NCI-H187 (cell line): ENCODE results near the gene CNTN6.

Source experiments
- DNase-seq, 2 experiments: peaks; one replicate each; lab custom pipeline; 2025; lab: John Stamatoyannopoulos, UW

The CNTN6 gene

DNA sequence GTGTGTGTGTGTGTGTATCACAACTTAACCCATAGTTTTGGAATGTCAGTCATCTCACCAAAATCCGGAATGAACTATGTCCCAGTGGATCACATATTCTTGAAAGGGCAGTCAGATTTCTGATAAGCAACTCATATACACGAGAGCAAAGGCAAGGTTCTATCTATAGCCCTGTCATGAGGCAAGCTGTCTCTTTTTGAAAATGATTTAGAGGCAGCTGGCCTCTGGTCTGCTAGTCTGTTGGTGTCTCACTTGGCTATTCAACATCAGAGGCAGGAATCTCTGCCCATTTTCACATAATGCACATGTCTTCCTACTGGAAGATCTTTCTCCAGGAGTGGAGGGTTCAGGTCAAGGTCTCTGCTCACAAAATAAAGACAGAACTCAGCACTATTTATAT is 79.8 kb downstream of the CNTN6 start:
- no peak for DNase-seq

DNA sequence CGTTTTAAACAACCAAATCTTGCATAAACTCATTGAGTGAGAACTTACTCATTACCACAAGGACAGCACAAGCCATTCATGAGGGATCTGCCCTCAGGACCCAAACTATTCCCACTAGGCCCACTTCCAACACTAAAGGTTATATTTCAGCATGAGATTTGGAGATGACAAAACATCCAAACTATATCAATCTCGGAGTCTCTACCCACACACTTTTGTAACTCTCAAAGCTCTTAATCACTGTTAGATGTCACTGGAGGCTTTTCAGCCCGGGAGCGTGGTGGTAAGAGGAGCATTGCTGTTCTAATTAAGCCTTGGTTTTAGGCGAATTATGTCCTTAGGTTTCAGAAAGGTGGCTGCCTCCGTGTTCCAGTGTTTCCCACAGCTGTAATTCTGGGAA is 86.3 kb downstream of the CNTN6 start:
- DNase-seq = no peak

DNA sequence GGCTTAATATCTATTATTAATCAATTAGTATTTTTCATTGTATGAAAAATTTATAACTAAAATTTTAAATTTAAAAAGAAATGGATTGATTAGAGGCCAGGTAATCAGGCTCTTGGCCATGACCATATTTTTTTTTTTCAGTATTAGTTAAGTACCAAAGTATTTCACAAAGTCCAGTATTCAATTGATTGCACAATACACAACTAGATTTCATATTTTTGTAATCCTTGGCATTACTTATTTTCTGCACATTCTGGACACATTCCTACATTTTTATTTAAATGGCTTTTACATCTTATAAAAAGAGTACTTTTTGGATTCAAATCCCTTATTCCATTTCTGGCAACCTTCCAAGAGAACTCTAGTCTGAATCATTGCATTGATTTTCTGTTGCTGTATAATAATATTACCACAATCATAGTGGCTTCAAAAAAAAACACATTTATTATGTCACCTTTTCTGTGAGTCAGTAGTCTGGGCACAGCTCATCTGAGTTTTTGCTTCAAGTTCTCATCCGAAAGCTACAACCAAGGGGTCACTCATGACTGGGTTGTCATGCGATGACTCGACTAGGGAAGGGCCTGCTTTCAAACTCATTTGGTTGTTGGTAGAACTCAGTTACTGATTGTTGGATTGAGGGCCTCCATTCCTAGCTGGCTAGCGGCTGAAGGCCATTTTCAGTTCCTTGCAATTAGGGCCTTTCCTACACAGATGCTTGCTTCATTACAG is 90.7 kb downstream of the CNTN6 start:
- no peak for DNase-seq

DNA sequence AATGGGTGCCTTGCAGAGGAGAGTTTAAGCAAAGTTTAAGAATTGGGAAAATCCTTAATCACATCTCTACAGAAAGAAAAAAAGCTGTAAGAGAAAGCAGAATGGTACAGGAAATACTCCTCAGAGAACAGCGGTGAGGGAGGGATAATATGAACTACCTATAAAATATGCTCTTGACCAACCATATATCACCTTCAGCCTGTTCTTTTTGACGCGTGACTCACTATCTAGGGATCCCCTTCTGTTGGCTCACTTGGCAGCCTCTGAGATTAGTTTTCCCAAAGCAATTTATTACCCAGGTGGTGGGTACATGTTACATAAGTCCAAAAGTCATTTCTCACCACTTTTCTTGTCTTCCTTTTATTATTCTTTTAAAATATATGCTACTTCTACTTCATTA is 97.7 kb downstream of the CNTN6 start:
- no peak for DNase-seq

DNA sequence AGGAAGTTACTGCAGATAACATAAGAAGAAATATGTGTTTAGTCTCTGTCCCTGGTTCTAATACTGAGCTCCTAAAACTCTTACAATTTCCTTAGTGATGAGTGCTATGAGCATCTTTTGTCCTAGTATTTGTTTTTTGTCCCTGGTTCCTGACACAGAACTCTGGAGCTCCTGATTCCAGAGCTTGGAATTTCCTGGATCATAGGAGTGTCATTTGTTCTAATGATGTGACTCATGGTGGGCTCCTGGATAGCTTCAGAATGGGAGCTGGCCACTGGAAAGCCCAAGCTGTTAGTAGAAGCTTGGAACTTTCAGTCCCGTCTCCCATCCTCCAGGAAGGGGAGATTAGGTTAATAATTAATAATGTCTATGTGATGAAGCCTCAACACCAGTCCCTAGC is 98.2 kb downstream of the CNTN6 start:
- no peak for DNase-seq

DNA sequence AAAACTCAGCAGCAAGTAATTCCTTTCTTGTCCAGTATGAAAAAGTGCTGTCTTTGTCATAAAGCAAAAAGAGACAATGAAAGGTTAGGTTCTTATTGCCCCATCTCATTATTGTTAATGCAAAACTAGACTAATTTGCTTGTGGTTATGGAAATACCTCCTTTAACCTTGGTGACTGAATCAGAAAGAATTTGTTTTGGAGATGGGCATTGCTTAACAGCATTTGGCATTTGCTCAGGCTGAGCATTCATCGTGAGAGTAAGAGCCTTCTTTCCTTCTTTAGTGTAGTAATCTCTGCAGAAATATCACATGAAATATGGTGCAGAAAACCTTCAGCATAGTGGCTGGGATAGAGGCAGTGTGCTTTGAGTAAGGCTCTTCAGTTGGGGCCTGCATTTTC is 103.1 kb downstream of the CNTN6 start:
- no peak for DNase-seq

DNA sequence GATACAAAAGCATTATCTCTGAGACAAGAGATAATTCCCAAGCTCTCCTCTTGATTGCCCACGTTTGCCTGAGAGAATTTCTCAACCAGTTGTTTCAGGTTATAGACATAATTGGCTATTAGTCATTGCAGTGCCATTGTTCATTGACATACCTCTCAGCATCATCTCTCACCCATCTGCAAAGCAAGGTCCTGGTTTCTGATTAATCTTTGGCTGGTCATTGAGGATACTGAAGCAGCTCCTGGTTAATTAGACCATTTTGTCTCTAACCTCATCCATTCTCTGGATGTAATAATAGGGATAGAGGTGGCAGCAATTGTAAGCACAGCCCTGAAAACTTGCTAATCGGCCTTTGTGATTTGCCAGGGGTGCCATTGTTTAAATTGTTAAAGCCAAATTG is 104.2 kb downstream of the CNTN6 start:
- DNase-seq = no peak

DNA sequence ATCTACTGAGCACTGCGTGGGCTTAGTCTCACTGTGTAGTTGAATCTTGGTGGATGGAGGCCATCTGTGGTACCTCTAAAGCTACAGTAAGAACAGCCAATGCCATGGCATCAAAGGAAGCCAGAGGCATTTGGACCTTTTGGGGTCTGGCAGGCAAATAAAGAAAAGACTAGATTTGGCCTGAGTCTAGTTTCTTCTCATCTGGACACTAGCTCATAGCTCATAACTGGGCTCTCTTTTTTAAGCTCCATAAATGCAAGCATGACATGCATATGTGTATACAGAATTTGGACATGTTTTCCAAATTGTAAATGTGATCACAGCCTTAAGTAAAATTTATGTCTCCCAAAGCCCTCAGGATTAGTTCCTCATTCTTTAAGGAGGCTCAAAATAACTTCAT is 107.5 kb downstream of the CNTN6 start:
- no peak for DNase-seq

DNA sequence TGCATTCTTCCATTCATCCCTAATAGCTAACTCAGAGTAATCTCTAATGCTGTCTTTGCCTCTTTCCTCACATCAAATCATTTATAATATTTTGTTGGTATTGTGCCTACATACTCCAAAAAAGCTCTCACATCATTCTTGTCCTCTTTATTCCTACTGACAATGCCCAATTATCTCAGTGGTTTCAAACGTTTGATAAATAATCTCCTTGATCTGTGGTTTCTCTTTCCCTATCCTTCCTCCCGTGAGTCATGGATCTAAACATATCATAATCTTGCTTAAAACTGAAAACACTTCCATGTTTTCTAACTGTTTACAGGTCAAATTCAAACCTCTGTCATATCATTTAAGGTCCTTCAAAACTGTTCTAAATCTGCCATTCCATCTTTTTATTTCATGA is 115.1 kb downstream of the CNTN6 start:
- DNase-seq = no peak

DNA sequence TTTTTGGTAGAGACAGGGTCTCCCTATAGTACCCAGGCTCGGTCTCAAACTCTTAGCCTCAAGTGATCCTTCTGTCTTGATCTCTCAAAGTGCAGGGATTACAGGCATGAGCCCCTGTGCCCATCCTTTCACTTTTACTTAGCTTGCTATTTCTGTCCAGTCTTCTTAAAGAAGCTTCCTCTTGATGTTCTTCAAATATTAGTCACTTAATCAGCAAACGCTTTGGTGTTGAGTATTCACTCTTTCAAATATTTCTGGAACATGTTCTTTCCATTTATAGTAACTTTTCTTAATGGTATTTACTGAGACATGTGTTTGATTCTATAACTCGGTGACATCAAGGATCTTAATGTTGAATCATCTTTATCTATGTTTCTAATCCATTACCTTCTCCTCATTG is 122.1 kb downstream of the CNTN6 start:
- no peak for DNase-seq

DNA sequence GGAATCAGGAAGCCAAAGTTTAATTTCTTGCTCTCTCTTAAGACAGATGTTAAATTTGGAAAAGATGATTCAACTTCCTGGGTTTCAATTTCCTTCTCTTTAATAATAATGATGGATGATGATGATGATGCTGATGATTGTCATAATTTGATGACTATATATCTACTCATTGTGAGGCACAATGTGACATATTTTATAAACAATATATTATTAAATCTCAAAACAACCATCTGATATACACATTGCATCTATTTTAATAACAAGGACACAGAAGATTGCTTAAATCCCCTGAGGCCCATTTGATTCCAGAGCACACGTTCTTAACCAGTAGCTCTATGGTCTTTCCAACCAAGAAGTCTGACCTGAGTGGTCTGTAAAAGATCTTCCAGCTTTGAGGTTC is 124.0 kb downstream of the CNTN6 start:
- DNase-seq = no peak

DNA sequence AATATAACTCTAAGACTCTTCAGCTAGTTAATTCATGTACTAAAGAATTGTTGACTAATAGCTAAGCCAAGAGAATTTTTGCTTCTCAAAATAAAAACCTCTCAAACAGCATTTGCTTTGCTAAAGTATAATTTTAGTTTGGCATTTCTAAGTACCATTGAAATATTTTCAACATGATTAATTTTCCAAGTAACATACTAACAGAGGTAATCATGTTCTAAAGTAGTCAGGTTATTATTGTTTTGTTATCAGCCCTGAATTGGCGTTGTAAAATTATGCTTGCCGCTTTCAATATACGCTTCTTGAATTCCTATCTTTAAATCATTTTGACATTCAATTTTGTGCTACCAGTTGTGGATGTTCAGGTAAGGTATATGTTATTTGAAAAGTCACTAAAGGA is 134.3 kb downstream of the CNTN6 start:
- DNase-seq = no peak

DNA sequence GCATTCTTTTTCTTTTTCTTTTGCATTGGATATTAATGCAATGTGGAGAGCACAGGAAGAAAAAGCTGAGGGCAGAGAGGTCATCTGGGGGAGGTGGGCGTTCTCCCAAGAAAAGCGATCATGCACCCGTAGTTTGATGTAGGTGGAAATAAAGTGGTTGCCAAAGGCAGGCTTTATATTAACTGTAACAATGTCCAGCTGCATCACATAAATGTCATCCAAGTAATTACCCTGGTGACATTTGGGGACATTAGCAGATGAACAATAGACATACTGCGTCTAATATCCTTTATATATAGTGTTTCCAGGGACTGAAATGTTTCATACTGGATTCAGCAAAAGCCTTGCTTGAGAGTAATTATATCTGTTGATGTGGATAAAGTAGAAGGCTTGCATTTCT is 135.5 kb downstream of the CNTN6 start:
- DNase-seq = no peak

DNA sequence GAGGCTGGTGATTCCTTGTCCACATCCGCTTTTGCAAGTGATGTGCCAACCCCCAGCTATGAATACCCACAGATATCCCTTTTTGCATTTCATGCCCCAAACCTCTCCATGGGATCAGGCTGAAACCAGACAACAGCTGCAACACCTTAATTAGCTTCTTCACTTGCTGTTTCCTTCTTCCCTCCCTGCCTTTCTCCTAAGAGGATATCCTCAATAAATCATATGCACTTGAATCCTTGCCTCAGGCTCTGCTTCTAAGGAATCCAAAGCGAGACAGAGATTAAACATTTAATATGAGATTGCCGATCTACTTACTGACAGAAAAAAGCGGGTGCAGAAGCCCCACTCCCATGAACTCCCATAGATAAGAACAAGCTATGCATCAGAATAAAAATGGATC is 138.1 kb downstream of the CNTN6 start:
- no peak for DNase-seq

DNA sequence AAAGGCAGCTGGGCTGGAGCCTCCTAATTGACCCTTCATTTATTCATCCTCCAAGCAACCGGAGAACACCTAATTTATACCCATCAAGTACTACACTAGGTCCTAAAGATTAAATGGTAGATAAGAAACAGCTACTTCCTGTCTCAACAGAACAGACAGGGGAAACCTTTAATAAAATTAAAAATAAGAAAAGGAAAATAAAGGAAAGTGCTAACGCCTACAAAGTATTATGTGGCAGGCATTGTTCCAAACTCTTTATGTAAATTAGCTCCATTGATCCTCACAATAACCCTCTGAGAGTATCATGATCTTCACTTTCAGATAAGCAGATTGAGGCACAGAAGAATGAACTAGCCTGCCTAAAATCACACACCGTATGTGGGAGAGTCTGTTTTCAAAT is 139.5 kb downstream of the CNTN6 start:
- no peak for DNase-seq

DNA sequence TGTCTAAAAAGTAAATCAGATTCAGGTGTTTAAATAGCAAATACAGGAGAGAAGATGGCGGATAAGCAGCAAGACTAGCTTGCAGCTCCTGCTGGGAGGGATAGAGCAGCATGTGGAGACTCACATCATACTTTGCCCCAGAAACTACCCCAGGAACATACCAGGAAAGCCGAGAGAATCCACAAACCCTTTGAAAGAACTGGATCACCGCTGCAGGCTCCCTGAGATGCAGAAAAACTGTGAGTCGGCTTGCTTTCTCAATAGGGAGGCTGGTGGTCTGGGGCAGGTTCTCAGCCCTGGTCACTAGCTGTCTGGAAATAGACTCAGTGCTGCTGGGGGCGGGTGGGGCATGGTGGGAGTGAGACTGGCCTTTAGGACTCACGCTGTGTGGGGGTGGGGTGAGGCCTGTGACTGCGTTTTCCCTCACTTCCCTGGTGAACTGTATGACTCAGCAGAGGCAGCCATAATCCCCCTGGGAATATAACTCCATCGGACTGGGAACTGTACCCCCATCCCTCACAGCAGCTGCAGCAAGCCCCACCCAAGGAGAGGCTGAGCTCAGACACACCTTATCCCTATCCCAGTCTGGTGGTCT is 142.8 kb downstream of the CNTN6 start:
- no peak for DNase-seq

DNA sequence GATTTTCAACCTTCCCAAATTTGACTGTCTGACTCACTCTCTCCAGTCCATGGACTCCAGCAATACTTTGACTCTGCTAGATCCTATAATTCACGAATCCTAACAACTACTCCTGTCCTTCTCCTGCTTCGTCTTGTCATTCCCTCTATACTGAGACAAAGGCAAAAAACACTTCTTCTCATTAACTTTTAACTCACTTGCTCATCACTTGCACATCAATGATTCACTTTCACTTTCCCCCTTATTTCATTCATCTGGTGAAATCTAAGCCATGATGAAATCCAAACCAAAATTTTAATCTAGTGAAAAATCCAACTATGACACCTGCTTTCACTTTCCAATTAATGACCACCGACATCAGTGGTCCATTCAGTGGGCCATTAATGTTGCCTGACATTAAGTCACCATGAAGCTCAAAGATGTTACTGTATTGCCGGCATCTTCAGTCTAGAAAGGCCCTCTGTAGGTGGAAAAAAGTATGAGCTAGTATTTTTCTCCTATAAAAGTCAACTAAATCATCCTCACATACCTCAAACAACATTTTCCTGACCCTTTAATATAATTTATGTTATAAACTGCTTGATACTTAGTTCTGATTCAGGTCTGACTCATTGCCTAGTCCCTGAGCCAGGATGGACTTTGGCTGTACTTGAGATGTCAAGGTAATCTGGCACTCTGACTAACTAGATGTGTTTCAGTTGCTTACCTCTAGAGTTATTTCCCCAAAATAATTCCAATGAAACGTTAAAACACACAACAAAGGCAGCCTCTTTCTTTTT is 158.6 kb downstream of the CNTN6 start:
- DNase-seq = no peak

DNA sequence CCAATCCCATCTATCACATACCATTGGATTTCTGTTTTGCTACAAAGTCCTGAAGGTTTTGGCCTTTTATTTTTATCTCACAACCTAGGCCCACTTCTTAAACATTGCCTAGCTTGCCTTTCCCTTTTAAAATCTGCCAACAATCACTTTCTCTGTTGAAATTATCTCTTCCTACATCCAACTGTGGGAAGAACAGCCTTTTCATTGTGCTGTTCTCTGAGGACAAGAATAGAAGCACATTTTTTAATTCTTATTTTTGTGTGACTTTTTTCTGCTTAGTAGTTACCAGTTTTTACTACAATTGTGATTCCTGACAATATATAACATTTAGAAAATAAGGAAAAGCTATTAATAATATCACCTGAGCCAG is 159.2 kb downstream of the CNTN6 start:
- DNase-seq = no peak

DNA sequence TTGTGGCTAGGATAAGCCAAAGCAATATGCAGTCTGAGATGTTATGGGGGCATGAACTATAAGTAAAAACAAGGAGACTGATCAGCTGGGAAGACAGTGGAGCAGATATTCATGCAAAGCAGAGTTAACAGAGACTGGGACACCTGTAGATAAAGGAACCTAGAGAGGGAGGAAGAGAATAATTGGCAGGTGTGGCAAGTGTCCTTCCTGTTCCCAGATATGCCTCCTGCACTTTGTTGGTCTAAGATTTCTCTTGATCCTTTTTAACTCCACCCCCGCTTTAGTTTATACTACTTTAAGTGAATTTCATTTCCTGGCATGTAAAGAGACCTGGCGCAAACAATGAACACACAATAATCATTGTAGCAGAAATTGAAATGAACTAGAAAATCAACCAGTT is 169.4 kb downstream of the CNTN6 start:
- DNase-seq = no peak

DNA sequence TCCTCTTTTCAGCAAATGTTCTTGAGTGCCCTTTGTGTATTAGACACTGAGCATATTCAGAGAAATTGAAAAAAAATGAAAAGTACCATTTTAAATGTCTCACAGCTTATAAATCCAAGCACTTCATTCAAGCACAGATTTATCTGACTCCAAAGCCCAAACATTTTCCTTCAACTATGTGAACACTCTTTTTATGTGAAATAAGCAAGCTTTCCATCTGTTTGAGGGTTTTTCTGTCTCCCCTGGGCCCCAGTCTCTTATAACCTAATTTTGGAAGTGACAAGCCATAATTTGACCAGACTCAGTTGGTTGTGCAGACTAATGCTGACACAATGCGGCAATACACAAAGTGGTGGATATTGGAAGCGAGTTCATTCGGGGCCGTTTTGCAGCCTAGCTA is 170.3 kb downstream of the CNTN6 start:
- no peak for DNase-seq

DNA sequence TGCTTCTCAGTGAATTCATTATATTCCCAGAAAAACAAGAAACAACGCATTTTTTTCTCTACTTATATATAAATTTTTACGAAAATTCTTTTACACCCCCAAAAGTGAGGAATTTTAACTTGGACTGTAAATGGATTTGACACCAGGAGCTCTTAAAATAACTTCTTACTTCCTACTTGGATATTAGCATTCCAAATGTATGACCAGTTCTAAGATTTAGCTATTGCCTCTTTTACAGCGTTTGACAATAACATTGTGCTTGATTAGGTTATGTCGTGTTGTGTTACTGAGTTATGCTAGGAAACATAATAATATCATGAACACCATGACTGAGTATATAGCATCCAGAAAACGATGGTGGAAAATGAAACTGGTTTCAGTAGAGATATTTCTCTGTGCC is 177.0 kb downstream of the CNTN6 start:
- no peak for DNase-seq

DNA sequence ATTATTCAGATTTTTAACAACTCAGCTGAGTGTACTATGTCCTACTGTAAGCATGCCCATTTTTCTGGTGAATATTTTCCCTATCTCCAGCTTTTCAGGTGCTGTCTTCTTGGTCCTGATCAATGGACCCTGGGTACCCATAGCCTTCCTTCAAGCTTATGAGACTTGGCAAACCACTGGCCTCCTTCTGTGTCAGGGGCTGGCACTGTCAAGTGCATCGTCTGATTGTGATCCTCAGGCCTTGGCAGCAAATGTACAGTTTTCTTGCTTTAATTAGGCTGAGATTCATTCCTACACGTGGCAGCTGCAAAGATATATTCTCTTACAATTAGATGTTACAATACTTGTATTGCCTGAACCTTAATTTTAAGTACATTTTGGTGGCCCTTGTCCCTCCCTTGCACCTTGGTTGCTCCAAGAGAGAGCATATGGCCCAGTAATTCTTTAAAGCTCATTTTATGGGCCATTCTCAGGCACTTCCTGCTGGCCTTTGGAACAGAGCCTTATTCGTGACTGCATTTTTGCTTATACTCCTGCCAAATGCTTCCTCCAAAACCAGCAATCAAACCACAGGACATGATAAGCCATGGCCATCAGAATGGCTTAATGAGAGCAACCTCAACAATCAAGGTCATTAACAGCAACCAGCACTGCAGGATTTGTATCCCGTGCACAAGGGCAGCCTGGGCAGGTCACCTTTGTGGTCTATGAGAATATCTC is 179.9 kb downstream of the CNTN6 start:
- DNase-seq = no peak

DNA sequence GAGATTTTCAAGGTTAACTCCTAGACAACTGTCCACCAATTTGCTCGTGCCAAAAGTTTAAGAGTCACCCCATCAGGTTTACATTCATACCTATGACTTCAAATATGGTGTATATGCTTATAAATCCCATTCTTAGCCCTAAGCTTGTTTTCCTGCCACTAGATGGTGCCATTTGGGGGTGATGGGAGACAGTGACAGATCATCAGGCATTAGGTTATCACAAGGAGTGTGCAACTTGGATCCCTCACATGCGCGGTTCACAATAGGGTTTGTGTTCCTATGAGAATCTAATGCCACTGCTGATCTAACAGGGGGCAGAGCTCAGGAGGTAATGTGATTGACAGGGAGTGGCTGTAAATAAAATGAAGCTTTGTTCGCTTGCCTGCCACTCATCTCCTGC is 182.7 kb downstream of the CNTN6 start:
- DNase-seq = no peak
